ENCODE data around the gene SCAMP1. TPM values are rescaled to one million over a fixed set of nuclear protein-coding genes. Genes with fewer than 3 reads are reported as not detected.

SCAMP1 gene
- polyA plus RNA-seq, 3 donors: 5.4 to 52.4 (median 47.8) TPM

DNA sequence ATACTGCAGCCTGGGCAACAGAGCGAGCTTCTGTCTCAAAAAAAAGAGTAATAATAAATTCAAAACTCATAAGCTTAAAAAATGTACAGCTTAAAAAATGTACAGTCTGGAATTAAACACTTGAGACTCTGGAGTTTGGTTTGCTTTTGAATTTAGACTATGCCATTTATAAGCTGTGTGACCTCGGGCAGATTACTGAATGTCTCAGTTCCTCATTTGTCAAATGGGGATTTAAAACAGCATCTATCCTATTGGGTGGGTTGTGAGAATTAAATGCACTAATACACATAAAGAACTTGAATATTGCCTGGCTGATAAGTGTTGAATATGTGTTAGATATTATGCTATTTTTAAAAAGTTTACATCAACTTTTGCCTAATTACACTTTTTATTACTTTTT, 98.4 kb downstream of the SCAMP1 start:
- peaks cover 0 to 4% (median 1%) of the 10 kb centered on the region in 7 donors for H3K9me3 Mint-ChIP-seq
- no peak overlapping the region for H3K27ac Mint-ChIP-seq
- H3K36me3 Mint-ChIP-seq: peaks cover 17 to 21% of the 10 kb centered on the region in 2 donors

DNA sequence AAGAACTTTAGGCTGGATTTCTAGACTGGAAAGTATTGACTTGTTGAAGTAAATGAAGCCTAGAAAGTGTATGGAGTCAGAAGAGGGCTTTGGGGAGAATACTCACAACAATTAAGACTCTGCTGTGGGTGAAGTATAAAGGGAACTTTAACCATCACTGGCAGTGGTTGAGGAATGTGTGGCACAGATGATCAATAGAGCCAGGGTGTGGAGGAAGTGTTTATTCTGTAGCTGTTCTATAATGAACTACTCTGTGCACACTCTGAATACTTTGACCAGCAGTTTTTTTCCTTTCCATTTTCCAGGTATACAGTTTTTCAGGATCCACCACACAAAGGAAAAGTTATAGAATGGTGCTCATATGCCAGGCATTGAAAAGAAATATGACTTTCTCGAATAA, 106.7 kb downstream of the SCAMP1 start:
- TF ChIP-seq, protein P1, sequence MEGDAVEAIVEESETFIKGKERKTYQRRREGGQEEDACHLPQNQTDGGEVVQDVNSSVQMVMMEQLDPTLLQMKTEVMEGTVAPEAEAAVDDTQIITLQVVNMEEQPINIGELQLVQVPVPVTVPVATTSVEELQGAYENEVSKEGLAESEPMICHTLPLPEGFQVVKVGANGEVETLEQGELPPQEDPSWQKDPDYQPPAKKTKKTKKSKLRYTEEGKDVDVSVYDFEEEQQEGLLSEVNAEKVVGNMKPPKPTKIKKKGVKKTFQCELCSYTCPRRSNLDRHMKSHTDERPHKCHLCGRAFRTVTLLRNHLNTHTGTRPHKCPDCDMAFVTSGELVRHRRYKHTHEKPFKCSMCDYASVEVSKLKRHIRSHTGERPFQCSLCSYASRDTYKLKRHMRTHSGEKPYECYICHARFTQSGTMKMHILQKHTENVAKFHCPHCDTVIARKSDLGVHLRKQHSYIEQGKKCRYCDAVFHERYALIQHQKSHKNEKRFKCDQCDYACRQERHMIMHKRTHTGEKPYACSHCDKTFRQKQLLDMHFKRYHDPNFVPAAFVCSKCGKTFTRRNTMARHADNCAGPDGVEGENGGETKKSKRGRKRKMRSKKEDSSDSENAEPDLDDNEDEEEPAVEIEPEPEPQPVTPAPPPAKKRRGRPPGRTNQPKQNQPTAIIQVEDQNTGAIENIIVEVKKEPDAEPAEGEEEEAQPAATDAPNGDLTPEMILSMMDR (IDR thresholded peaks at IDR 0.05): no peak
- no peak overlapping the region for H3K4me3 ChIP-seq (replicated peaks in 1 of 3; ENCODE audit: low read depth in 2 of 3, low read length in 3 of 3)
- H3K27me3 ChIP-seq (ENCODE audit: control insufficient read depth in 2 of 2, insufficient read depth in 2 of 2, low read length in 2 of 2): no peaks in the 10 kb centered on the region
- no peaks in the 10 kb centered on the region for H4K20me1 ChIP-seq (ENCODE audit: insufficient read depth, low read length)
- no peak overlapping the region for H3K9ac ChIP-seq (ENCODE audit: insufficient read depth, low read length, poor library complexity, severe bottlenecking)
- no peaks in the 10 kb centered on the region for H3K4me1 ChIP-seq (ENCODE audit: control insufficient read depth in 1 of 2, insufficient read depth in 2 of 2, low read length in 2 of 2)
- no peak for DNase-seq
- no peak overlapping the region for H3K27ac ChIP-seq (ENCODE audit: low read depth in 1 of 2, low read length in 2 of 2)
- no peaks in the 10 kb centered on the region for H3K79me2 ChIP-seq (ENCODE audit: insufficient read depth, low read length)
- no peak overlapping the region for H2AFZ ChIP-seq (ENCODE audit: insufficient read depth, low read depth, low read length, poor library complexity, severe bottlenecking)
- intact Hi-C loops (cut with micrococcal nuclease): no loop called here
- no peak overlapping the region for H3K27ac Mint-ChIP-seq
- no peaks in the 10 kb centered on the region for H3K9me3 Mint-ChIP-seq
- no peaks in the 10 kb centered on the region for H3K27me3 Mint-ChIP-seq (ENCODE audit: low read depth in 3 of 3)
- no peak overlapping the region for H3K4me2 ChIP-seq (replicated peaks; ENCODE audit: extremely low read depth, low read length, poor library complexity, severe bottlenecking)
- H3K4me1 Mint-ChIP-seq: peaks cover 3% of the 10 kb centered on the region
- H3K36me3 Mint-ChIP-seq: peaks cover 21% of the 10 kb centered on the region in 2 donors
- H3K9me3 ChIP-seq (replicated peaks in 1 of 2; ENCODE audit: control insufficient read depth in 1 of 2, insufficient read depth in 1 of 2, low read length in 2 of 2): no peaks in the 10 kb centered on the region
- WGBS (ENCODE audit: insufficient coverage): no CpG with 5 or more reads among the region's 1 CpG
- H3K4me3 Mint-ChIP-seq: no peak overlapping the region
- peaks cover 0 to 20% of the 10 kb centered on the region in 2 donors for H3K36me3 ChIP-seq (replicated peaks in 1 of 2; ENCODE audit: control insufficient read depth in 1 of 2, insufficient read depth in 2 of 2, low read length in 2 of 2)

More for the DNA sequence above, 98.4 kb downstream of the SCAMP1 start:
- Histone ChIP-seq H3K79me2 (ENCODE audit: insufficient read depth, low read length) (no peaks in the 10 kb centered on the region), H3K9me3 (replicated peaks in 1 of 2; ENCODE audit: control insufficient read depth in 1 of 2, insufficient read depth in 1 of 2, low read length in 2 of 2) (no peaks in the 10 kb centered on the region), H3K4me3 (replicated peaks in 1 of 3; ENCODE audit: low read depth in 2 of 3, low read length in 3 of 3) (no peak overlapping the region), H3K27ac (ENCODE audit: low read depth in 1 of 2, low read length in 2 of 2) (no peak overlapping the region), H4K20me1 (ENCODE audit: insufficient read depth, low read length) (no peaks in the 10 kb centered on the region), H3K4me1 (ENCODE audit: control insufficient read depth in 1 of 2, insufficient read depth in 2 of 2, low read length in 2 of 2) (no peaks in the 10 kb centered on the region), H3K27me3 (ENCODE audit: control insufficient read depth in 2 of 2, insufficient read depth in 2 of 2, low read length in 2 of 2) (no peaks in the 10 kb centered on the region), H3K36me3 (replicated peaks in 1 of 2; ENCODE audit: control insufficient read depth in 1 of 2, insufficient read depth in 2 of 2, low read length in 2 of 2) (peaks cover 2 to 21% of the 10 kb centered on the region in 2 donors), H3K4me2 (replicated peaks; ENCODE audit: extremely low read depth, low read length, poor library complexity, severe bottlenecking) (no peak overlapping the region), H2AFZ (ENCODE audit: insufficient read depth, low read depth, low read length, poor library complexity, severe bottlenecking) (no peak overlapping the region), H3K9ac (ENCODE audit: insufficient read depth, low read length, poor library complexity, severe bottlenecking) (no peak overlapping the region)
- no peak for DNase-seq
- peaks cover 4% of the 10 kb centered on the region for H3K4me1 Mint-ChIP-seq
- intact Hi-C loops (cut with micrococcal nuclease): no loop called here
- TF ChIP-seq, protein P1 (IDR thresholded peaks at IDR 0.05): no peak
- no peaks in the 10 kb centered on the region for H3K27me3 Mint-ChIP-seq (ENCODE audit: low read depth in 3 of 3)
- no CpG with 5 or more reads among the region's 2 CpGs for WGBS (ENCODE audit: insufficient coverage)
- H3K4me3 Mint-ChIP-seq: no peak overlapping the region

Data from CD14-positive monocyte (primary cell).